C4-2B (cell line): ENCODE measurements around the gene ENOX2.

Source experiments
- CTCF ChIP-seq: fragments of 450-650 bp; conservative IDR thresholded peaks from 2 replicates; pipeline ENCODE4 v1.5.1; 2017; ENCODE audit warnings: mild to moderate bottlenecking
- ZFX ChIP-seq: fragments of 450-650 bp; IDR thresholded peaks from 2 replicates; pipeline ENCODE4 v1.6.1; 2017

GRCh38 chrX:130952266-130953043, 49.4 kb upstream of the ENOX2 start:
- no peak for TF ChIP-seq CTCF
- TF ChIP-seq ZFX: no peak
